HepG2 (cell line): ENCODE data around the gene SUSD4. TPM values are rescaled to one million over a fixed set of nuclear protein-coding genes. Genes with fewer than 3 reads are reported as not detected.
A peak's percentile ranks its signal among the peaks of the same experiment; 100 is the strongest.

Experiments used
- ATAC-seq: fragments of 200-7000 bp; cut with Tn5 transposase; 3 replicates; pipeline ENCODE4 v1.9.1; 2020; ENCODE audit warnings: mild to moderate bottlenecking, moderate library complexity
- BruUV-seq: library from RNA; stranded (reverse); fragments of 400-500 nt; replicated peaks from 2 replicates; lab custom pipeline; 2021; lab: Mats Ljungman, UMichigan
- CTCF ChIA-PET: fragments of 300-600 bp; formaldehyde crosslinking; extraction: SDS; loops from one replicate; lab custom pipeline; 2021; ENCODE audit warnings: low total read pairs, inconsistent platforms, low intra/inter-chr PET ratio; lab: Yijun Ruan, JAX
- POLR2A ChIA-PET: fragments of 350-600 bp; sonication (Branson Sonifier 250); formaldehyde crosslinking; loops from one replicate; lab custom pipeline; 2020; ENCODE audit warnings: antibody characterized with exemption, inconsistent platforms; lab: Yijun Ruan, JAX
- DNase-seq: peaks from one replicate; pipeline ENCODE4 v3.0.0-alpha.2; 2015; ENCODE audit warnings: low spot score
- FAIRE-seq: peaks from 3 replicates; lab custom pipeline; 2011; peaks lifted over from hg19 to GRCh38; lab: Jason Lieb, UNC
- H2AFZ ChIP-seq: one replicate; pipeline ENCODE4 v1.6.1; 2011; ENCODE audit warnings: low read length, inconsistent platforms
- H3K27ac ChIP-seq: fragments of 300-600 bp; 3 replicates; pipeline ENCODE4 v1.8.0; 2011; ENCODE audit warnings: mixed run types, mild to moderate bottlenecking, mixed read lengths, low read length, inconsistent platforms; ENCODE audit not compliant: insufficient read depth; ENCODE audit errors: extremely low read length
- H3K27me3 ChIP-seq, 2 experiments: fragments of 200-600 bp in 1 of 2; 2 replicates in 1 of 2; 3 replicates in 1 of 2; pipeline versions ENCODE4 v1.6.0 to v1.8.0; 2011; ENCODE audit warnings: low read length in 2 of 2, mild to moderate bottlenecking in 2 of 2, moderate library complexity in 2 of 2, inconsistent platforms in 1 of 2; ENCODE audit not compliant: insufficient read depth in 2 of 2, control insufficient read depth in 1 of 2
- H3K36me3 ChIP-seq, 2 experiments: fragments of 200-600 bp in 1 of 2; replicated peaks in 1 of 2; 2 replicates in 1 of 2; 3 replicates in 1 of 2; pipeline versions ENCODE4 v1.5.1 to v1.8.0; 2011; ENCODE audit warnings: low read length in 2 of 2, inconsistent platforms in 1 of 2; ENCODE audit not compliant: insufficient read depth in 2 of 2, control insufficient read depth in 1 of 2
- H3K4me1 ChIP-seq: 2 replicates; pipeline ENCODE4 v1.5.1; 2012; ENCODE audit warnings: low read length, inconsistent platforms; ENCODE audit not compliant: insufficient read depth
- H3K4me2 ChIP-seq: 2 replicates; pipeline ENCODE4 v1.6.0; 2011; ENCODE audit warnings: low read depth, low read length, inconsistent platforms
- H3K4me3 ChIP-seq, 3 experiments: fragments of 200-600 bp in 1 of 3; sonication (generic), shearing (Covaris generic) in 1 of 3; replicated peaks in 1 of 3; 2 replicates each; pipeline ENCODE4 v1.5.1; 2011 to 2016; ENCODE audit warnings: low read length in 3 of 3, inconsistent platforms in 2 of 3, low read depth in 2 of 3, mild to moderate bottlenecking in 2 of 3, control low read depth in 1 of 3, mixed read lengths in 1 of 3; ENCODE audit not compliant: insufficient read depth in 1 of 3
- H3K79me2 ChIP-seq: one replicate; pipeline ENCODE4 v1.6.1; 2011; ENCODE audit warnings: low read length, inconsistent platforms; ENCODE audit not compliant: insufficient read depth
- H3K9ac ChIP-seq: 2 replicates; pipeline ENCODE4 v1.6.0; 2011; ENCODE audit warnings: mild to moderate bottlenecking, low read depth, low read length, inconsistent platforms; ENCODE audit not compliant: insufficient read depth
- H3K9me3 ChIP-seq: 2 replicates; pipeline ENCODE4 v1.5.1; 2012; ENCODE audit warnings: mild to moderate bottlenecking, low read length
- H4K20me1 ChIP-seq: 2 replicates; pipeline ENCODE4 v1.6.0; 2011; ENCODE audit warnings: inconsistent platforms, mild to moderate bottlenecking, low read length, moderate library complexity; ENCODE audit not compliant: insufficient read depth
- FOXP4 ChIP-seq: sonication (generic); formaldehyde crosslinking; IDR thresholded peaks from 2 replicates; pipeline ENCODE4 v1.4.0; 2020; ENCODE audit warnings: missing genetic modification reagents
- HDAC2 ChIP-seq: sonication (generic); formaldehyde crosslinking; IDR thresholded peaks from 2 replicates; pipeline ENCODE4 v1.4.0; 2020; ENCODE audit warnings: missing genetic modification reagents
- HNF4A ChIP-seq: sonication (generic); formaldehyde crosslinking; IDR thresholded peaks from 2 replicates; pipeline ENCODE4 v1.4.0; 2020; ENCODE audit warnings: missing genetic modification reagents
- NRL ChIP-seq: sonication (generic); formaldehyde crosslinking; IDR thresholded peaks from 2 replicates; pipeline ENCODE4 v1.5.0; 2020; ENCODE audit warnings: missing genetic modification reagents, mild to moderate bottlenecking, moderate library complexity, borderline replicate concordance
- SMC3 ChIP-seq: IDR thresholded peaks from 2 replicates; pipeline ENCODE4 v1.6.1; 2011; ENCODE audit warnings: low read length, improper control_type of control experiment
- ZNF441 ChIP-seq: sonication (generic); formaldehyde crosslinking; IDR thresholded peaks from 2 replicates; pipeline ENCODE4 v1.7.0; 2021; ENCODE audit warnings: missing genetic modification reagents, borderline replicate concordance
- WGBS: methylation state at CpG from one replicate; pipeline ENCODE4 v1.1.6; 2017; ENCODE audit warnings: low lambda C conversion rate; 5-methylcytosine and 5-hydroxymethylcytosine counted together
- in situ Hi-C: cut with HindIII; loops from 2 replicates; pipeline ENCODE4 v1.10.0; 2017; ENCODE audit warnings: low pct_unique_long_range_greater_than_20kb; ENCODE audit not compliant: extremely low pct_ligation_motif_present
- intact Hi-C: fragments of 100-400 bp; cut with micrococcal nuclease; formaldehyde crosslinking; loops from one replicate; pipeline ENCODE4 v1.10.0; 2022; ENCODE audit not compliant: unreplicated experiment
- polyA plus RNA-seq, 8 experiments: library from polyadenylated mRNA; depleted of rRNA in 3 of 8; stranded (reverse) in 7 of 8; unstranded in 1 of 8; fragments of >200 nt; fragmentation: Illumina TruSeq in 4 of 8; extraction: Trizol in 4 of 8; gene quantifications; 2 replicates each; pipeline versions ENCODE4 v1.2.1 to v1.2.3, GENCODE V29; 2011 to 2016; ENCODE audit warnings: low read depth in 4 of 8, missing spikeins in 1 of 8, mixed read lengths in 1 of 8; ENCODE audit not compliant: insufficient read depth in 1 of 8
- total RNA-seq, 5 experiments: library from RNA; depleted of rRNA; stranded (reverse); fragments of >200 nt; fragmentation: Illumina TruSeq; extraction: Trizol; gene quantifications; 2 replicates each; pipeline ENCODE4 v1.2.3, GENCODE V29; 2016; ENCODE audit warnings: low read depth in 1 of 5

The SUSD4 gene
- total and polyA plus RNA-seq, 2 of the 13 experiments (the other 11 are each of a cell fraction or from before 2014, with no cell fraction given), result not detected

- CTCF ChIA-PET, result no interaction called here
- DNase-seq (no peak), ATAC-seq (no peak), FAIRE-seq (no peak)
- TF ChIP-seq SMC3 (no peak), FOXP4 (CRISPR knock-in tag) (no peak), HNF4A (CRISPR knock-in tag) (0 out of 2 replicates have a peak, but pooled peaks have one; percentile 9)
- in situ Hi-C loops, result no loop called here
- Histone ChIP-seq H3K9me3 (no peaks in the 10 kb centered on the region), H3K36me3 (no peaks in the 10 kb centered on the region), H3K79me2 (no peaks in the 10 kb centered on the region), H3K4me2 (no peak overlapping the region), H3K27me3 (no peaks in the 10 kb centered on the region; a peak in 1 of 5 replicates), H3K4me3 (no peak overlapping the region), H3K4me1 (peaks cover 9% of the 10 kb centered on the region; the same call in 1 of the 2 replicates), H2AFZ (no peak overlapping the region), H3K27ac (no peak overlapping the region), H4K20me1 (no peaks in the 10 kb centered on the region), H3K9ac (no peak overlapping the region)
- POLR2A ChIA-PET, result no interaction called here
- BruUV-seq, result no TSS peak
- 39% methylated on average over 5 of the region's 5 CpGs for WGBS
- intact Hi-C loops, result no loop called here
These were observed 92.7 kb downstream of the SUSD4 start for GRCh38 chr1:223271085-223271781.

GRCh38 chr1:223270155-223270554 is 93.8 kb downstream of the SUSD4 start:
- BruUV-seq, result no TSS peak

More at GRCh38 chr1:223270155-223270554, 93.8 kb downstream of the SUSD4 start:
- ATAC-seq, result no peak
- no peaks in the 10 kb centered on the region for H3K9me3 ChIP-seq
- peaks cover 9% of the 10 kb centered on the region; the same call in 1 of the 2 replicates for H3K4me1 ChIP-seq
- no peak overlapping the region for H3K4me3 ChIP-seq
- no peak for TF ChIP-seq HDAC2 (CRISPR knock-in tag)
- TF ChIP-seq NRL, result 0 out of 2 replicates have a peak, but pooled peaks have one; percentile 37
- TF ChIP-seq ZNF441 (CRISPR knock-in tag), result no peak
- no peak for FAIRE-seq
- H2AFZ ChIP-seq, result no peak overlapping the region
- H3K4me2 ChIP-seq, result no peak overlapping the region
- H3K36me3 ChIP-seq, result no peaks in the 10 kb centered on the region
- no peak overlapping the region for H3K9ac ChIP-seq
- intact Hi-C loops, result no loop called here
- 87% methylated on average over 3 of the region's 5 CpGs for WGBS
- H3K27ac ChIP-seq, result no peak overlapping the region
- in situ Hi-C loops, result no loop called here
- no peaks in the 10 kb centered on the region; a peak in 1 of 5 replicates for H3K27me3 ChIP-seq
- POLR2A ChIA-PET, result no interaction called here
- DNase-seq, result no peak
- H3K79me2 ChIP-seq, result no peaks in the 10 kb centered on the region
- no peaks in the 10 kb centered on the region for H4K20me1 ChIP-seq
- CTCF ChIA-PET, result no interaction called here
